Nephron (organoid): ENCODE data around the gene R3HCC1L.

Experiments
- H3K27ac Mint-ChIP-seq, 3 experiments: 2 replicates each; pipeline ENCODE4 v1.8.0; 2020; ENCODE audit warnings: mixed read lengths in 3 of 3, mild to moderate bottlenecking in 2 of 3, moderate library complexity in 1 of 3
- H3K27me3 Mint-ChIP-seq: 2 replicates; pipeline ENCODE4 v1.8.0; 2021; ENCODE audit warnings: low read depth, mild to moderate bottlenecking, moderate library complexity, mixed read lengths
- H3K36me3 Mint-ChIP-seq: 2 replicates; pipeline ENCODE4 v1.8.0; 2020; ENCODE audit warnings: low read depth, mixed read lengths
- H3K4me1 Mint-ChIP-seq: 2 replicates; pipeline ENCODE4 v1.8.0; 2020; ENCODE audit warnings: mixed read lengths
- H3K4me3 Mint-ChIP-seq, 3 experiments: 2 replicates each; pipeline ENCODE4 v1.8.0; 2020; ENCODE audit warnings: mild to moderate bottlenecking in 3 of 3, mixed read lengths in 3 of 3, moderate library complexity in 2 of 3
- H3K9me3 Mint-ChIP-seq: 2 replicates; pipeline ENCODE4 v1.8.0; 2020; ENCODE audit warnings: mixed read lengths
- TF ChIP-seq, protein P1 (sequence below), 3 experiments: fragments of 200-600 bp; sonication (generic); IDR thresholded peaks; one replicate each; pipeline ENCODE4 v1.5.0; 2021; ENCODE audit warnings: antibody characterized with exemption in 3 of 3; ENCODE audit not compliant: unreplicated experiment in 3 of 3

R3HCC1L gene

DNA sequence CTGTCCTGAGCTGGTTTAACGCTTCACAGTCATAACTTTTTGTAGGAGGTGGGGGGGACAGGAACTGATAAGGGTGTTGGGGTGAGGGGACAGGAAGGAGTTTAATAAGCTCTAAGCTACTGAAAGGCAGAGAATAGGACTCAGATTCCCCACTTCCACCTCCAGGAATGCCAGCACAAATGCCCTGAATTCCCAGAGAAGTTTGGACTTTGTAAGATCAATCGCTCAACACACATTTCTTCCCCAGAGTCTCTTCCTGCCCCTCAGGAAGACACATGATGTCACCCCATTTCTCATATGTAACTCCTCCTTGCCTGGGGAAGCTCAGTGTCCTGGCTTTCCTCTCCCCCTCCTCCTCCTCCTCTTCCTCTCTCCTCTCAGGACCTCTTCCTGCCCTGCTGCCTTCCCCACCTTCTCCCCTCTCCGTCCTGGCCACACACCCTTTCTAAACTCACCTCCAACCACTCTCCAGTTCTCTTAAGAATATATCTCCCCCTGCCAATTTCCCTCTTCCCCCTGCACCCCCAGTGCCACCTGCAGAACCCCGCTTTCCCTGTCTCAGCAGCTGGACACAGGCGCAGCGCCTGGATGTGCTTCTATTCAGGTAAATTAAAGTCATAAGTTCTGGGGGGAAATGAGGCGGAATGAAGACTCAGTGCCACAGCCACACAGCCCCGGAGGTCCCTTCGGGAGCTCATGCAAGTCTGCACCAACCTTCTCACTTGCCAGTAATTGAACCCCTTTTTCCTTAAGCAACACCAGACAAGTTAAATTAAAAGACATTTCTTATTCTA, 138.8 kb downstream of the R3HCC1L start:
- no peaks in the 10 kb centered on the region for H3K9me3 Mint-ChIP-seq
- no peak overlapping the region for H3K4me3 Mint-ChIP-seq
- H3K27ac Mint-ChIP-seq, result no peak overlapping the region
- H3K27me3 Mint-ChIP-seq, result peaks cover 17% of the 10 kb centered on the region
- TF ChIP-seq, protein P1, sequence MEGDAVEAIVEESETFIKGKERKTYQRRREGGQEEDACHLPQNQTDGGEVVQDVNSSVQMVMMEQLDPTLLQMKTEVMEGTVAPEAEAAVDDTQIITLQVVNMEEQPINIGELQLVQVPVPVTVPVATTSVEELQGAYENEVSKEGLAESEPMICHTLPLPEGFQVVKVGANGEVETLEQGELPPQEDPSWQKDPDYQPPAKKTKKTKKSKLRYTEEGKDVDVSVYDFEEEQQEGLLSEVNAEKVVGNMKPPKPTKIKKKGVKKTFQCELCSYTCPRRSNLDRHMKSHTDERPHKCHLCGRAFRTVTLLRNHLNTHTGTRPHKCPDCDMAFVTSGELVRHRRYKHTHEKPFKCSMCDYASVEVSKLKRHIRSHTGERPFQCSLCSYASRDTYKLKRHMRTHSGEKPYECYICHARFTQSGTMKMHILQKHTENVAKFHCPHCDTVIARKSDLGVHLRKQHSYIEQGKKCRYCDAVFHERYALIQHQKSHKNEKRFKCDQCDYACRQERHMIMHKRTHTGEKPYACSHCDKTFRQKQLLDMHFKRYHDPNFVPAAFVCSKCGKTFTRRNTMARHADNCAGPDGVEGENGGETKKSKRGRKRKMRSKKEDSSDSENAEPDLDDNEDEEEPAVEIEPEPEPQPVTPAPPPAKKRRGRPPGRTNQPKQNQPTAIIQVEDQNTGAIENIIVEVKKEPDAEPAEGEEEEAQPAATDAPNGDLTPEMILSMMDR (IDR thresholded peaks at IDR 0.05; ENCODE audit: unreplicated experiment in 3 of 3), result no peak
- peaks cover 18% of the 10 kb centered on the region for H3K4me1 Mint-ChIP-seq
- H3K36me3 Mint-ChIP-seq, result no peaks in the 10 kb centered on the region

DNA sequence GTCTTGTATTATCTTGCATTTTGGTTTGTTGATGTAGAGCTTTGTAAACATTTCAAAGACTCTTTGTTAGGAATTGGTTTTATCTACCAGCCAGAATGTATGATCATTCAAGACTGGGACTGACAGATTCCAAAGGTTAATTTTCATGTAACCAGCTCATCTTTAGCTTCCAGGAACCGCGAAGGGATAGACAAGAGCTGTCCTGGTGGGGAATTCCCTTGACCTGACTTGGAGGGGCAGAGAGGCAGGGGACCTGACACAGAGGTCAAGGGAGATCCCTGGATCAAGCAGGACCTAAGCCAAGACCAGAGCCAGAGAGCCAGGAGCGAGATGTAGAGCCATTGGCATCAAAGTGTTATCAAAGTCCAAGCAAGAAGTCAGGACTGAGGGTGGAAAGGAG, 140.1 kb downstream of the R3HCC1L start:
- Mint-ChIP-seq H3K27ac (no peak overlapping the region), H3K9me3 (peaks cover under 1% of the 10 kb centered on the region), H3K4me1 (peaks cover 10% of the 10 kb centered on the region), H3K36me3 (no peaks in the 10 kb centered on the region), H3K4me3 (no peak overlapping the region), H3K27me3 (peaks cover 17% of the 10 kb centered on the region)
- TF ChIP-seq, protein P1 (IDR thresholded peaks at IDR 0.05; ENCODE audit: unreplicated experiment in 3 of 3), result no peak

DNA sequence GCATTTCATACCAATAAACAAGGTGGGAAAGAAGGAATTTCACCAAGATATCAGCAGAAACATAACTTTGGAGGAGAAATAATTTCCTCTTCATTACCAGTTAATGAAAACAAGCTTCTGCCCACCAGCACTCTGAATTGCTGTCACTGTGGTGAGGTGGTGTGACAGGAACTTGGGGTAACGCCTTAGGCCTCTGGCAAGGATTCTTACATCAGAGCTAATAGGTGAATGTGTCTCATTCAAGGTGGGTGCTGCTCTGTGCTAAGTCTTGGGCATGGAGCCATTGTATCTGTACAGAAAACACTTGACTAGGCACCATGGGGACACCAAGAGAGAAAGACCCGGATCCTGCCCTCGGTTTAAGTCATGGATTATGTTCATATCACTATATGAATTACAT, 141.9 kb downstream of the R3HCC1L start:
- no peaks in the 10 kb centered on the region for H3K4me1 Mint-ChIP-seq

DNA sequence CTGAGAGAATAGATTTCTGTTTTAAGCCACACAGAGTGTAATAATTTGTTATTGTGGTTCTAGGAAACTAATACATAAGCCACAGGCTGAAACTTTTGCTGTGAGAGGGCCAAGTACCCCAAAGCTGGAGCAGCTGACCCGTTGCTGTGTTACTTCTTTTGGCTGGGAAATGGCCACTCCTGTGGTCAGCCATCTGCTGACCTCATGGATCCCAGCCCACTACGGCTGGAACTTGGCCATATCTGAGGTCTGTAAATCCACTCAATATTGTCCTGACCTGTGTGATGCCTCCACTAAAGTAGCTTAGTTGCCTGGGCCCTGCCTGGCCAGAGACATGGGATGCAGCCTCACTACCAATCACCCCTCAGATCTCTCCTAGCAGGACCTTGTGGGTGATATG, 151.0 kb downstream of the R3HCC1L start:
- Mint-ChIP-seq H3K9me3 (peaks cover 8% of the 10 kb centered on the region), H3K4me1 (no peaks in the 10 kb centered on the region), H3K27me3 (peaks cover 8% of the 10 kb centered on the region), H3K27ac (no peak overlapping the region), H3K36me3 (no peaks in the 10 kb centered on the region), H3K4me3 (no peak overlapping the region)
- TF ChIP-seq, protein P1 (IDR thresholded peaks at IDR 0.05; ENCODE audit: unreplicated experiment in 3 of 3), result no peak

More for the DNA sequence above, 141.9 kb downstream of the R3HCC1L start:
- peaks cover 11% of the 10 kb centered on the region for H3K9me3 Mint-ChIP-seq
- TF ChIP-seq, protein P1 (IDR thresholded peaks at IDR 0.05; ENCODE audit: unreplicated experiment in 3 of 3), result no peak
- H3K4me3 Mint-ChIP-seq, result no peak overlapping the region
- H3K27me3 Mint-ChIP-seq, result peaks cover 10% of the 10 kb centered on the region
- H3K27ac Mint-ChIP-seq, result no peak overlapping the region
- no peaks in the 10 kb centered on the region for H3K36me3 Mint-ChIP-seq

DNA sequence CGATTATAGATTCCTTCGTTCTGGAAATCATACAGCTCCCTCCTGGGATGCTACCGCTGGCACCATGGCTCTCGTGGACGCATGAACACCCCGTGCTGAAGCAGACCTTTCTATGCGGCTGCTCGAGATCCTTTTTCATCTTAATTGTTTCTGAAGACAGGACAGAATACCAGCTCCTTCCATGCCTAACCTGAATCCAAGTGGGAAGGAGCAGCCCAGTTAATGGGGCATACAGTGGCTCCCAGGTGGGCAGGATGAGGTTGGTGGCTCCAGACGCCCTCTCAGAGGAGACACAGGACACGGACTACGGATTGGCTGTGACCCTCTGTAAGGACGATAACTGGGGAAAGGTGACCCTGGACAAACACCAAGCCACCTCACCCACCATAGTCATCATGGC, 152.0 kb downstream of the R3HCC1L start:
- peaks cover 8% of the 10 kb centered on the region for H3K27me3 Mint-ChIP-seq
- TF ChIP-seq, protein P1 (IDR thresholded peaks at IDR 0.05; ENCODE audit: unreplicated experiment in 3 of 3), result no peak
- peaks cover 1% of the 10 kb centered on the region for H3K9me3 Mint-ChIP-seq
- H3K4me1 Mint-ChIP-seq, result no peaks in the 10 kb centered on the region
- no peaks in the 10 kb centered on the region for H3K36me3 Mint-ChIP-seq
- no peak overlapping the region for H3K27ac Mint-ChIP-seq
- no peak overlapping the region for H3K4me3 Mint-ChIP-seq

DNA sequence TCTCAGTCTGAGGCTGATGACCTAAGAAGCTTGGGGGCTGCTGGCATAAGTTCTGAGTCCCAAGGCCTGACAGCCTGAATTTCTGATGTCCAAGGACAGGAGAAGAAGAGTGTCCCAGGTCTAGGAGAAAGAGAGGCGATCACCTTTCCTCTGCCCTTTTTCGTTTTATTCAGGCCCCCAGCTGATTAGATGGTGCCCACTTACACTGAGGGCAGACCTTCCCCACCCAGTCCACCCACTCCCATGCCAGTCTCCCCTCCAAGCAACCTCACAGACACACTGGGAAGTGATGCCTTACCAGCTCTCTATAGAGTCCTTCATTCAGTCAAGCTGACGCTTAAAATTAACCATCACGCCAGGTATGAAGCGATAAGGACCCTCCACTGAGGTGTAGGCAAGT, 152.9 kb downstream of the R3HCC1L start:
- no peak overlapping the region for H3K4me3 Mint-ChIP-seq
- no peak overlapping the region for H3K27ac Mint-ChIP-seq
- H3K9me3 Mint-ChIP-seq, result no peaks in the 10 kb centered on the region
- H3K27me3 Mint-ChIP-seq, result peaks cover 5% of the 10 kb centered on the region
- TF ChIP-seq, protein P1 (IDR thresholded peaks at IDR 0.05; ENCODE audit: unreplicated experiment in 3 of 3), result no peak
- no peaks in the 10 kb centered on the region for H3K36me3 Mint-ChIP-seq
- H3K4me1 Mint-ChIP-seq, result no peaks in the 10 kb centered on the region
